ENCODE measurements around the gene SHROOM2.

SHROOM2 gene

DNA sequence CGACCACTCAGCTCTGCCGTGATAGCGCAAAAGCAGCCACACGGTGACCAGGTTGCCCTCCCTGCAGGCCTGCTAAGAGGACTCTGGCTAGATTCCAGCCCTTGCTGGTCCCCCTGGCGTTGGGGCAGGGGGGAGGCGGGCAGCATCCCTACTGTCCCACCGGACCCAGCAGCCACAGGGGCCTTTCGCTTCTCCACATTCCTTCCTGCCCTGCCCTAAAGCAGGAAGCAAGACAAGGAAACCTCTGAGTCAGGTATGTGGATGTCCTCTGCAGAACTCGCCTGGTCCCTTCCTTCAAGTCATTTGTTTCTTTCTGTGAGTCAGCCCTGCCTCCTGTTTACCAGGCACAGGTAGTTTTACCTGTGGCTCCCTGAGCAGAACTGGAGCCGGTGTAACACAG lies 120.7 kb downstream of the SHROOM2 start:
- no peak for ATAC-seq
- TF ChIP-seq ARNTL (CRISPR knock-in tag; IDR thresholded peaks at IDR 0.05; ENCODE audit: borderline replicate concordance, low read depth) (no peak), ZFP3 (CRISPR knock-in tag; IDR thresholded peaks at IDR 0.05) (no peak), GLIS3 (CRISPR knock-in tag; IDR thresholded peaks at IDR 0.05) (no peak), ZNF70 (CRISPR knock-in tag; IDR thresholded peaks at IDR 0.05) (no peak)
- TF ChIP-seq, protein P1, sequence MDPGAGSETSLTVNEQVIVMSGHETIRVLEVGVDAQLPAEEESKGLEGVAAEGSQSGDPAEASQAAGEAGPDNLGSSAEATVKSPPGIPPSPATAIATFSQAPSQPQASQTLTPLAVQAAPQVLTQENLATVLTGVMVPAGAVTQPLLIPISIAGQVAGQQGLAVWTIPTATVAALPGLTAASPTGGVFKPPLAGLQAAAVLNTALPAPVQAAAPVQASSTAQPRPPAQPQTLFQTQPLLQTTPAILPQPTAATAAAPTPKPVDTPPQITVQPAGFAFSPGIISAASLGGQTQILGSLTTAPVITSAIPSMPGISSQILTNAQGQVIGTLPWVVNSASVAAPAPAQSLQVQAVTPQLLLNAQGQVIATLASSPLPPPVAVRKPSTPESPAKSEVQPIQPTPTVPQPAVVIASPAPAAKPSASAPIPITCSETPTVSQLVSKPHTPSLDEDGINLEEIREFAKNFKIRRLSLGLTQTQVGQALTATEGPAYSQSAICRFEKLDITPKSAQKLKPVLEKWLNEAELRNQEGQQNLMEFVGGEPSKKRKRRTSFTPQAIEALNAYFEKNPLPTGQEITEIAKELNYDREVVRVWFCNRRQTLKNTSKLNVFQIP (CRISPR knock-in tag; IDR thresholded peaks at IDR 0.05; ENCODE audit: borderline replicate concordance, low read depth), result no peak
- TF ChIP-seq, protein P2, sequence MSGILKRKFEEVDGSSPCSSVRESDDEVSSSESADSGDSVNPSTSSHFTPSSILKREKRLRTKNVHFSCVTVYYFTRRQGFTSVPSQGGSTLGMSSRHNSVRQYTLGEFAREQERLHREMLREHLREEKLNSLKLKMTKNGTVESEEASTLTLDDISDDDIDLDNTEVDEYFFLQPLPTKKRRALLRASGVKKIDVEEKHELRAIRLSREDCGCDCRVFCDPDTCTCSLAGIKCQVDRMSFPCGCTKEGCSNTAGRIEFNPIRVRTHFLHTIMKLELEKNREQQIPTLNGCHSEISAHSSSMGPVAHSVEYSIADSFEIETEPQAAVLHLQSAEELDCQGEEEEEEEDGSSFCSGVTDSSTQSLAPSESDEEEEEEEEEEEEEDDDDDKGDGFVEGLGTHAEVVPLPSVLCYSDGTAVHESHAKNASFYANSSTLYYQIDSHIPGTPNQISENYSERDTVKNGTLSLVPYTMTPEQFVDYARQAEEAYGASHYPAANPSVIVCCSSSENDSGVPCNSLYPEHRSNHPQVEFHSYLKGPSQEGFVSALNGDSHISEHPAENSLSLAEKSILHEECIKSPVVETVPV (CRISPR knock-in tag; IDR thresholded peaks at IDR 0.05), result no peak
- TF ChIP-seq, protein P3, sequence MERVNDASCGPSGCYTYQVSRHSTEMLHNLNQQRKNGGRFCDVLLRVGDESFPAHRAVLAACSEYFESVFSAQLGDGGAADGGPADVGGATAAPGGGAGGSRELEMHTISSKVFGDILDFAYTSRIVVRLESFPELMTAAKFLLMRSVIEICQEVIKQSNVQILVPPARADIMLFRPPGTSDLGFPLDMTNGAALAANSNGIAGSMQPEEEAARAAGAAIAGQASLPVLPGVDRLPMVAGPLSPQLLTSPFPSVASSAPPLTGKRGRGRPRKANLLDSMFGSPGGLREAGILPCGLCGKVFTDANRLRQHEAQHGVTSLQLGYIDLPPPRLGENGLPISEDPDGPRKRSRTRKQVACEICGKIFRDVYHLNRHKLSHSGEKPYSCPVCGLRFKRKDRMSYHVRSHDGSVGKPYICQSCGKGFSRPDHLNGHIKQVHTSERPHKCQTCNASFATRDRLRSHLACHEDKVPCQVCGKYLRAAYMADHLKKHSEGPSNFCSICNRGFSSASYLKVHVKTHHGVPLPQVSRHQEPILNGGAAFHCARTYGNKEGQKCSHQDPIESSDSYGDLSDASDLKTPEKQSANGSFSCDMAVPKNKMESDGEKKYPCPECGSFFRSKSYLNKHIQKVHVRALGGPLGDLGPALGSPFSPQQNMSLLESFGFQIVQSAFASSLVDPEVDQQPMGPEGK (CRISPR knock-in tag; IDR thresholded peaks at IDR 0.05; ENCODE audit: borderline replicate concordance), result no peak

DNA sequence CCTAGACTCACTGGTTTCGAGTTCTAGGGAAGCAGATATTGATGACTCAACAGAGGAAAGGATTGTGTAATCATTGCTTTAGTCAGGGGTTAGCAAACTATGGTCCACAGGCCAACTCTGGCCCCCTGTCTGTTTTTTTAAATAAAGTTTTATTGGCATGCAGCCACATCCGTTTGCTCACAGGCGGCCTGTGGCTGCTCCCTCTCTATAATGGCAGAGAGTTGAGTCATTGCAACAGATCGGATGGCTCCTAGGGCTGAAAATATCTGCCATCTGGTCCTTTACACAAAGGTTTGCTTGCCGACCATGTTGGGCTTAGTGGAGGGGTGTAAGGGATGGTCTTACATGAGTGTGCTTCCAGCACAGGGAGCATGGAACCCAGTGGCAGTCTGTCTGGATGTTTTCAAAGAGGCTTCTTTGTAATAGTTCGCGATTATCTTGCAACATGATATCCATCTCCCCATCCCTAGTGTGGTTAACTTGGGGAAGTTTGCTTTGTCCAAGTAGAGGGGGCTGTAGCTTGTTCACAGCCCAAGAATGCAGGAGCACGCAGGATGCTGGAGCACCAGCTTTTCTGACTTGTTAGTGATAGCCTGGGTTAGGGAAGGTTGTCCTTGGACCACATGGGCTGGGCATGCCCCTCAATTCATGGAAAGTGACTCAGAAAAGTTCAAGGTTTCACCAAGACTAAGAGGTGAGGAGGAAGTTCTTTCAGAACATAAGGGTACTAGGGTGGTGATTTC lies 121.6 kb downstream of the SHROOM2 start:
- ATAC-seq, result no peak
- no peak for TF ChIP-seq TCF4 (CRISPR knock-in tag; IDR thresholded peaks at IDR 0.05; ENCODE audit: borderline replicate concordance)
- no peak for TF ChIP-seq PPARA (CRISPR knock-in tag; IDR thresholded peaks at IDR 0.05; ENCODE audit: borderline replicate concordance)
- TF ChIP-seq TOX (CRISPR knock-in tag; IDR thresholded peaks at IDR 0.05; ENCODE audit: borderline replicate concordance), result no peak
- TF ChIP-seq GLIS3 (CRISPR knock-in tag; IDR thresholded peaks at IDR 0.05), result no peak
- TF ChIP-seq, protein P2 (CRISPR knock-in tag; IDR thresholded peaks at IDR 0.05), result no peak
- TF ChIP-seq, protein P3 (CRISPR knock-in tag; IDR thresholded peaks at IDR 0.05; ENCODE audit: borderline replicate concordance), result no peak
- no peak for TF ChIP-seq ISL1 (CRISPR knock-in tag; IDR thresholded peaks at IDR 0.05)
- TF ChIP-seq RARB (CRISPR knock-in tag; IDR thresholded peaks at IDR 0.05), result no peak
- no peak for TF ChIP-seq ZFP30 (CRISPR knock-in tag; IDR thresholded peaks at IDR 0.05)
- TF ChIP-seq ZFP3 (CRISPR knock-in tag; IDR thresholded peaks at IDR 0.05), result no peak
- TF ChIP-seq SNAI2 (CRISPR knock-in tag; IDR thresholded peaks at IDR 0.05), result no peak
- TF ChIP-seq ZNF70 (CRISPR knock-in tag; IDR thresholded peaks at IDR 0.05), result no peak
- no peak for TF ChIP-seq OSR1 (CRISPR knock-in tag; IDR thresholded peaks at IDR 0.05)
- TF ChIP-seq ARNTL (CRISPR knock-in tag; IDR thresholded peaks at IDR 0.05; ENCODE audit: borderline replicate concordance, low read depth), result no peak
- no peak for TF ChIP-seq ESRRG (CRISPR knock-in tag; IDR thresholded peaks at IDR 0.05)

DNA sequence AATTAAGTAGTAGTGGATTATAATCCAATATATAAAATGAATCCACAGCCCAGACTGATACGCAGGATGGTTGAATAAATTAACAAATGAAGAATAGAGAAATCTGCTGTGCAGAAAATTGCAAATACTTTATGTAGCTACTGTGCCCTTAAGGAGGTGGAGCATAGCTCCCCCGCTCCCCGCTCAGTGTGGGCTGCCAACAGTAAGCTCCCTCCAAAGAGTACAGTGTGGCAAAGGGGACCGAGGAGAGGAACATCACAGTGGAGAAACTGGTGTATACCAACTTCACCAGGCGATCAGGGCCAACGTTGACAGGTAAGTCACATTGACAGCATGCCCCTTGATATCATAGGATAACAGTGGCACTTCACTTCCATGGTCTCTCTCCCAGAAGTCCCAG lies 123.0 kb downstream of the SHROOM2 start:
- no peak for TF ChIP-seq TOX (CRISPR knock-in tag; IDR thresholded peaks at IDR 0.05; ENCODE audit: borderline replicate concordance)
- no peak for ATAC-seq

DNA sequence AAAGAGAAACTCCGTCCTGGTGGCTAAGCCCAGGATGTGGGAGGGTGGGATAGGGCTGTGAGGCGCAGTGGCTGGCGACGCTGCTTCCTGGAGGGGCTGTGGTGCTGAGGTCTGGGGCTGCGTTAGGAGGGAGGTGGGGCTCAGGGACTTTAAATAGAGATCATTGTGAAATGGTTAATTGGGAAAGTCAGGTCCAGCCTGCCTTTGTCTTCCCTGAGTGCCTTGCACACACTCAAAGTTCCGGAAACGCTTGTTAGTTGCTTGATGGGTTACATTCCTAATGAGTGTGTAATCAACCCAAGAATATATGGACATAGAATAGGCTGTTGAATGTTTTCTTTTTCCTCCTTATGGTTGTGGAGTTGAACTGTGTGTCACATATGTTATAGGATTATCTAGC lies 125.3 kb downstream of the SHROOM2 start:
- ATAC-seq, result no peak
- TF ChIP-seq ZNF70 (CRISPR knock-in tag; IDR thresholded peaks at IDR 0.05) (no peak), ZFP3 (CRISPR knock-in tag; IDR thresholded peaks at IDR 0.05) (no peak), TCF4 (CRISPR knock-in tag; IDR thresholded peaks at IDR 0.05; ENCODE audit: borderline replicate concordance) (no peak)
- TF ChIP-seq, protein P3 (CRISPR knock-in tag; IDR thresholded peaks at IDR 0.05; ENCODE audit: borderline replicate concordance), result no peak
- TF ChIP-seq, protein P4, sequence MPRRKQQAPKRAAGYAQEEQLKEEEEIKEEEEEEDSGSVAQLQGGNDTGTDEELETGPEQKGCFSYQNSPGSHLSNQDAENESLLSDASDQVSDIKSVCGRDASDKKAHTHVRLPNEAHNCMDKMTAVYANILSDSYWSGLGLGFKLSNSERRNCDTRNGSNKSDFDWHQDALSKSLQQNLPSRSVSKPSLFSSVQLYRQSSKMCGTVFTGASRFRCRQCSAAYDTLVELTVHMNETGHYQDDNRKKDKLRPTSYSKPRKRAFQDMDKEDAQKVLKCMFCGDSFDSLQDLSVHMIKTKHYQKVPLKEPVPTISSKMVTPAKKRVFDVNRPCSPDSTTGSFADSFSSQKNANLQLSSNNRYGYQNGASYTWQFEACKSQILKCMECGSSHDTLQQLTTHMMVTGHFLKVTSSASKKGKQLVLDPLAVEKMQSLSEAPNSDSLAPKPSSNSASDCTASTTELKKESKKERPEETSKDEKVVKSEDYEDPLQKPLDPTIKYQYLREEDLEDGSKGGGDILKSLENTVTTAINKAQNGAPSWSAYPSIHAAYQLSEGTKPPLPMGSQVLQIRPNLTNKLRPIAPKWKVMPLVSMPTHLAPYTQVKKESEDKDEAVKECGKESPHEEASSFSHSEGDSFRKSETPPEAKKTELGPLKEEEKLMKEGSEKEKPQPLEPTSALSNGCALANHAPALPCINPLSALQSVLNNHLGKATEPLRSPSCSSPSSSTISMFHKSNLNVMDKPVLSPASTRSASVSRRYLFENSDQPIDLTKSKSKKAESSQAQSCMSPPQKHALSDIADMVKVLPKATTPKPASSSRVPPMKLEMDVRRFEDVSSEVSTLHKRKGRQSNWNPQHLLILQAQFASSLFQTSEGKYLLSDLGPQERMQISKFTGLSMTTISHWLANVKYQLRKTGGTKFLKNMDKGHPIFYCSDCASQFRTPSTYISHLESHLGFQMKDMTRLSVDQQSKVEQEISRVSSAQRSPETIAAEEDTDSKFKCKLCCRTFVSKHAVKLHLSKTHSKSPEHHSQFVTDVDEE (CRISPR knock-in tag; IDR thresholded peaks at IDR 0.05), result no peak
- TF ChIP-seq, protein P2 (CRISPR knock-in tag; IDR thresholded peaks at IDR 0.05), result no peak

Measured in SK-N-SH treated with all-trans-retinoic acid at 6 μM for 48 hours (cell line).